Hepatocyte (in vitro differentiated cells): ENCODE results near the gene KCNJ15.

Source experiments
- EZH2phosphoT487 ChIP-seq: fragments of 200-600 bp; sonication (generic); IDR thresholded peaks from one replicate; pipeline ENCODE4 v1.6.1; 2018; ENCODE audit warnings: antibody characterized with exemption, mild to moderate bottlenecking, low read depth, moderate library complexity; ENCODE audit not compliant: unreplicated experiment, severe bottlenecking
- TF ChIP-seq, protein P1 (sequence below): fragments of 200-600 bp; sonication (generic); IDR thresholded peaks from 2 replicates; pipeline ENCODE4 v1.5.1; 2016; ENCODE audit warnings: antibody characterized with exemption, mild to moderate bottlenecking; ENCODE audit not compliant: poor library complexity

GRCh38 chr21:38298832-38299231 lies 42.0 kb downstream of the KCNJ15 start:
- TF ChIP-seq, protein P1, sequence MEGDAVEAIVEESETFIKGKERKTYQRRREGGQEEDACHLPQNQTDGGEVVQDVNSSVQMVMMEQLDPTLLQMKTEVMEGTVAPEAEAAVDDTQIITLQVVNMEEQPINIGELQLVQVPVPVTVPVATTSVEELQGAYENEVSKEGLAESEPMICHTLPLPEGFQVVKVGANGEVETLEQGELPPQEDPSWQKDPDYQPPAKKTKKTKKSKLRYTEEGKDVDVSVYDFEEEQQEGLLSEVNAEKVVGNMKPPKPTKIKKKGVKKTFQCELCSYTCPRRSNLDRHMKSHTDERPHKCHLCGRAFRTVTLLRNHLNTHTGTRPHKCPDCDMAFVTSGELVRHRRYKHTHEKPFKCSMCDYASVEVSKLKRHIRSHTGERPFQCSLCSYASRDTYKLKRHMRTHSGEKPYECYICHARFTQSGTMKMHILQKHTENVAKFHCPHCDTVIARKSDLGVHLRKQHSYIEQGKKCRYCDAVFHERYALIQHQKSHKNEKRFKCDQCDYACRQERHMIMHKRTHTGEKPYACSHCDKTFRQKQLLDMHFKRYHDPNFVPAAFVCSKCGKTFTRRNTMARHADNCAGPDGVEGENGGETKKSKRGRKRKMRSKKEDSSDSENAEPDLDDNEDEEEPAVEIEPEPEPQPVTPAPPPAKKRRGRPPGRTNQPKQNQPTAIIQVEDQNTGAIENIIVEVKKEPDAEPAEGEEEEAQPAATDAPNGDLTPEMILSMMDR: no peak
- no peak for TF ChIP-seq EZH2phosphoT487
